ENCODE data around the gene ALKAL2. TPM values are rescaled to one million over a fixed set of nuclear protein-coding genes. Genes with fewer than 3 reads are reported as not detected.

ALKAL2 gene
- total RNA-seq, 4 donors from 2014 or later: 21.9 to 96.6 (median 46.1) TPM

- DNase-seq (ENCODE audit: low spot score in 2 of 2): no peak
- TF ChIP-seq EP300 (IDR thresholded peaks at IDR 0.05): no peak
- TF ChIP-seq POLR2A (IDR thresholded peaks at IDR 0.05): no peak
- TF ChIP-seq CTCF (IDR thresholded peaks at IDR 0.05): no peak
- H3K36me3 ChIP-seq: no peaks in the 10 kb centered on the region
- H3K27ac ChIP-seq: no peak overlapping the region
- H3K9me3 ChIP-seq: peaks cover 0 to 4% (median 0%) of the 10 kb centered on the region in 4 donors
- no peak overlapping the region for H3K4me3 ChIP-seq
- 57 to 66% methylated on average over 9 of the region's 9 CpGs for WGBS, 2 donors
- no peaks in the 10 kb centered on the region for H3K27me3 ChIP-seq
- peaks cover 0 to under 1% (median 0%) of the 10 kb centered on the region in 4 donors for H3K4me1 ChIP-seq
Observed at GRCh38 chr2:323035-323434, 35.1 kb upstream of the ALKAL2 start.

- Histone ChIP-seq H3K4me3 (no peak overlapping the region), H3K4me1 (peaks cover 0 to 7% (median 0%) of the 10 kb centered on the region in 4 donors), H3K27ac (no peak overlapping the region), H3K27me3 (no peaks in the 10 kb centered on the region), H3K9me3 (peaks cover 0 to 3% (median 0%) of the 10 kb centered on the region in 4 donors), H3K36me3 (no peaks in the 10 kb centered on the region)
- no peak for TF ChIP-seq EP300 (IDR thresholded peaks at IDR 0.05)
- no peak for TF ChIP-seq CTCF (IDR thresholded peaks at IDR 0.05)
- no peak for TF ChIP-seq POLR2A (IDR thresholded peaks at IDR 0.05)
- WGBS, 2 donors: 83 to 90% methylated on average over 10 of the region's 10 CpGs
- no peak for DNase-seq (ENCODE audit: low spot score in 2 of 2)
Observed at GRCh38 chr2:322326-322725, 34.4 kb upstream of the ALKAL2 start.

- TF ChIP-seq CTCF (IDR thresholded peaks at IDR 0.05) (no peak), EP300 (IDR thresholded peaks at IDR 0.05) (no peak), POLR2A (IDR thresholded peaks at IDR 0.05) (no peak)
- no peak overlapping the region for H3K27ac ChIP-seq
- WGBS, 2 donors: 87 to 90% methylated on average over 4 of the region's 4 CpGs
Observed at GRCh38 chr2:320561-320960, 32.7 kb upstream of the ALKAL2 start.

GRCh38 chr2:319059-319600, 31.2 kb upstream of the ALKAL2 start:
- no peaks in the 10 kb centered on the region for H3K27me3 ChIP-seq
- H3K27ac ChIP-seq: no peak overlapping the region
- 84 to 87% methylated on average over 34 of the region's 34 CpGs for WGBS, 2 donors
- DNase-seq (ENCODE audit: low spot score in 2 of 2): no peak
- no peak overlapping the region for H3K4me3 ChIP-seq
- H3K4me1 ChIP-seq: peaks cover 0 to 11% (median 0%) of the 10 kb centered on the region in 4 donors
- H3K36me3 ChIP-seq: no peaks in the 10 kb centered on the region
- no peak for TF ChIP-seq CTCF (IDR thresholded peaks at IDR 0.05)
- no peak for TF ChIP-seq POLR2A (IDR thresholded peaks at IDR 0.05)
- no peak for TF ChIP-seq EP300 (IDR thresholded peaks at IDR 0.05)
- no peaks in the 10 kb centered on the region for H3K9me3 ChIP-seq

More at GRCh38 chr2:320561-320960, 32.7 kb upstream of the ALKAL2 start:
- H3K4me1 ChIP-seq: peaks cover 0 to 11% (median 0%) of the 10 kb centered on the region in 4 donors
- H3K36me3 ChIP-seq: no peaks in the 10 kb centered on the region
- H3K9me3 ChIP-seq: no peaks in the 10 kb centered on the region
- no peak for DNase-seq (ENCODE audit: low spot score in 2 of 2)
- H3K4me3 ChIP-seq: no peak overlapping the region
- H3K27me3 ChIP-seq: no peaks in the 10 kb centered on the region

- Histone ChIP-seq H3K27me3 (no peaks in the 10 kb centered on the region), H3K9me3 (no peaks in the 10 kb centered on the region), H3K4me1 (peaks cover 0 to 11% (median 0%) of the 10 kb centered on the region in 4 donors), H3K27ac (no peak overlapping the region), H3K36me3 (no peaks in the 10 kb centered on the region), H3K4me3 (no peak overlapping the region)
- DNase-seq (ENCODE audit: low spot score in 2 of 2): no peak
- 38 to 45% methylated on average over 24 to 27 of the region's 27 CpGs for WGBS, 2 donors
- TF ChIP-seq POLR2A (IDR thresholded peaks at IDR 0.05): no peak
- no peak for TF ChIP-seq CTCF (IDR thresholded peaks at IDR 0.05)
- no peak for TF ChIP-seq EP300 (IDR thresholded peaks at IDR 0.05)
Observed at GRCh38 chr2:317501-318424, 29.9 kb upstream of the ALKAL2 start.

All from tibial nerve (tissue), 4 donors.